Smooth muscle cell (in vitro differentiated cells): Measurements from ENCODE around the gene COL27A1. TPM values are rescaled to one million over a fixed set of nuclear protein-coding genes. Genes with fewer than 3 reads are reported as not detected.

Source experiments
- DNase-seq: peaks from one replicate; lab custom pipeline; 2025; ENCODE audit not compliant: unreplicated experiment; lab: John Stamatoyannopoulos, UW
- H2AFZ ChIP-seq: fragments of 200-600 bp; sonication (generic); 2 replicates; pipeline ENCODE4 v1.6.0; 2016; ENCODE audit warnings: antibody characterized with exemption, low read depth, mild to moderate bottlenecking
- H3F3A ChIP-seq: fragments of 200-600 bp; sonication (generic); 2 replicates; pipeline ENCODE4 v1.6.0; 2017; ENCODE audit warnings: antibody characterized with exemption, low read depth
- H3K27ac ChIP-seq: fragments of 200-600 bp; sonication (generic); 2 replicates; pipeline ENCODE4 v1.5.1; 2016; ENCODE audit warnings: low read depth, mild to moderate bottlenecking
- H3K27me3 ChIP-seq: fragments of 200-600 bp; sonication (generic); 2 replicates; pipeline ENCODE4 v1.6.1; 2016; ENCODE audit warnings: low read depth, mild to moderate bottlenecking
- H3K36me3 ChIP-seq: fragments of 200-600 bp; sonication (generic); 2 replicates; pipeline ENCODE4 v1.5.1; 2016; ENCODE audit warnings: low read depth
- H3K4me1 ChIP-seq: fragments of 200-600 bp; sonication (generic); 2 replicates; pipeline ENCODE4 v1.5.1; 2016; ENCODE audit warnings: low read depth
- H3K4me2 ChIP-seq: fragments of 200-600 bp; sonication (generic); 2 replicates; pipeline ENCODE4 v1.6.0; 2016; ENCODE audit warnings: mild to moderate bottlenecking
- H3K4me3 ChIP-seq: fragments of 200-600 bp; sonication (generic); 2 replicates; pipeline ENCODE4 v1.5.1; 2016; ENCODE audit warnings: mild to moderate bottlenecking
- H3K79me2 ChIP-seq: fragments of 200-600 bp; sonication (generic); 2 replicates; pipeline ENCODE4 v1.6.0; 2016; ENCODE audit warnings: low read depth, mild to moderate bottlenecking
- H3K9ac ChIP-seq: fragments of 200-600 bp; sonication (generic); 2 replicates; pipeline ENCODE4 v1.6.0; 2016; ENCODE audit warnings: low read depth
- H3K9me3 ChIP-seq: fragments of 200-600 bp; sonication (generic); replicated peaks from 2 replicates; pipeline ENCODE4 v1.5.1; 2016; ENCODE audit warnings: low read depth
- H4K20me1 ChIP-seq: fragments of 200-600 bp; sonication (generic); 2 replicates; pipeline ENCODE4 v1.6.0; 2016; ENCODE audit warnings: low read depth
- CTCF ChIP-seq: fragments of 200-600 bp; sonication (generic); IDR thresholded peaks from 2 replicates; pipeline ENCODE4 v1.5.1; 2017; ENCODE audit warnings: borderline replicate concordance, mild to moderate bottlenecking, antibody characterized with exemption; ENCODE audit not compliant: insufficient read depth, poor library complexity, severe bottlenecking
- WGBS: methylation state at CpG from one replicate; pipeline ENCODE4 v1.1.7; 2016; ENCODE audit warnings: low lambda C conversion rate; 5-methylcytosine and 5-hydroxymethylcytosine counted together
- polyA plus RNA-seq: library from polyadenylated mRNA; unstranded; fragments of >200 nt; fragmentation: Nextera tagmentation; extraction: Ambion mirVana; gene quantifications from 2 replicates; pipeline ENCODE4 v1.2.1, GENCODE V29; 2016
- total RNA-seq: library from RNA; depleted of rRNA; stranded (reverse); fragments of >200 nt; gene quantifications from 2 replicates; pipeline ENCODE4 v1.2.3, GENCODE V29; 2014

The COL27A1 gene
- total and polyA plus RNA-seq, 2 experiments from 2014 or later, result 18.1 to 19.9 TPM

- Histone ChIP-seq H3K27me3 (no peaks in the 10 kb centered on the region), H3K79me2 (no peaks in the 10 kb centered on the region), H3K36me3 (no peaks in the 10 kb centered on the region), H3K4me3 (no peak overlapping the region), H2AFZ (no peak overlapping the region), H3F3A (no peaks in the 10 kb centered on the region), H3K9ac (no peak overlapping the region), H3K4me1 (no peaks in the 10 kb centered on the region), H4K20me1 (no peaks in the 10 kb centered on the region), H3K27ac (no peak overlapping the region), H3K4me2 (no peak overlapping the region), H3K9me3 (no peaks in the 10 kb centered on the region)
- no peak for DNase-seq
- 97% methylated on average over 8 of the region's 8 CpGs for WGBS
- no peak for TF ChIP-seq CTCF
These were observed 87.5 kb downstream of the COL27A1 start for GRCh38 chr9:114242837-114243236.

- Histone ChIP-seq H3K36me3 (no peaks in the 10 kb centered on the region), H3K27ac (no peak overlapping the region), H3K4me2 (no peak overlapping the region), H4K20me1 (no peaks in the 10 kb centered on the region), H3K27me3 (no peaks in the 10 kb centered on the region), H3F3A (no peaks in the 10 kb centered on the region), H3K4me1 (no peaks in the 10 kb centered on the region), H3K9me3 (no peaks in the 10 kb centered on the region), H3K79me2 (no peaks in the 10 kb centered on the region), H3K4me3 (no peak overlapping the region), H3K9ac (no peak overlapping the region), H2AFZ (no peak overlapping the region)
- 99% methylated on average over 3 of the region's 3 CpGs for WGBS
- DNase-seq, result no peak
- no peak for TF ChIP-seq CTCF
These were observed 87.9 kb downstream of the COL27A1 start for GRCh38 chr9:114243240-114243639.

GRCh38 chr9:114244570-114244969 is 89.2 kb downstream of the COL27A1 start:
- Histone ChIP-seq H3K4me1 (no peaks in the 10 kb centered on the region), H3F3A (no peaks in the 10 kb centered on the region), H3K27me3 (no peaks in the 10 kb centered on the region), H3K9ac (no peak overlapping the region), H3K27ac (no peak overlapping the region), H3K36me3 (no peaks in the 10 kb centered on the region), H2AFZ (no peak overlapping the region), H3K79me2 (no peaks in the 10 kb centered on the region), H3K9me3 (no peaks in the 10 kb centered on the region), H3K4me2 (no peak overlapping the region), H4K20me1 (no peaks in the 10 kb centered on the region), H3K4me3 (no peak overlapping the region)
- DNase-seq, result no peak
- 82% methylated on average over 8 of the region's 8 CpGs for WGBS
- TF ChIP-seq CTCF, result no peak

- whole genome bisulfite sequencing, result 76% methylated on average over 12 of the region's 12 CpGs
- Histone ChIP-seq H3K27ac (no peak overlapping the region), H3K79me2 (no peaks in the 10 kb centered on the region), H3K27me3 (no peaks in the 10 kb centered on the region), H3K4me3 (no peak overlapping the region), H3K9me3 (no peaks in the 10 kb centered on the region), H3K9ac (no peak overlapping the region), H3F3A (no peaks in the 10 kb centered on the region), H4K20me1 (no peaks in the 10 kb centered on the region), H3K4me2 (no peak overlapping the region), H3K4me1 (no peaks in the 10 kb centered on the region), H2AFZ (no peak overlapping the region), H3K36me3 (no peaks in the 10 kb centered on the region)
- no peak for DNase-seq
- TF ChIP-seq CTCF, result no peak
These were observed 91.2 kb downstream of the COL27A1 start for GRCh38 chr9:114246558-114246957.
